ENCODE measurements around the gene DDX17.

GRCh38 chr22:38494939-38495338 lies 11.2 kb downstream of the DDX17 start:
- TF ChIP-seq, protein P1, sequence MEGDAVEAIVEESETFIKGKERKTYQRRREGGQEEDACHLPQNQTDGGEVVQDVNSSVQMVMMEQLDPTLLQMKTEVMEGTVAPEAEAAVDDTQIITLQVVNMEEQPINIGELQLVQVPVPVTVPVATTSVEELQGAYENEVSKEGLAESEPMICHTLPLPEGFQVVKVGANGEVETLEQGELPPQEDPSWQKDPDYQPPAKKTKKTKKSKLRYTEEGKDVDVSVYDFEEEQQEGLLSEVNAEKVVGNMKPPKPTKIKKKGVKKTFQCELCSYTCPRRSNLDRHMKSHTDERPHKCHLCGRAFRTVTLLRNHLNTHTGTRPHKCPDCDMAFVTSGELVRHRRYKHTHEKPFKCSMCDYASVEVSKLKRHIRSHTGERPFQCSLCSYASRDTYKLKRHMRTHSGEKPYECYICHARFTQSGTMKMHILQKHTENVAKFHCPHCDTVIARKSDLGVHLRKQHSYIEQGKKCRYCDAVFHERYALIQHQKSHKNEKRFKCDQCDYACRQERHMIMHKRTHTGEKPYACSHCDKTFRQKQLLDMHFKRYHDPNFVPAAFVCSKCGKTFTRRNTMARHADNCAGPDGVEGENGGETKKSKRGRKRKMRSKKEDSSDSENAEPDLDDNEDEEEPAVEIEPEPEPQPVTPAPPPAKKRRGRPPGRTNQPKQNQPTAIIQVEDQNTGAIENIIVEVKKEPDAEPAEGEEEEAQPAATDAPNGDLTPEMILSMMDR (IDR thresholded peaks at IDR 0.05), result no peak
- TF ChIP-seq POLR2A (IDR thresholded peaks at IDR 0.05), result no peak
- no peak for TF ChIP-seq POLR2AphosphoS5 (IDR thresholded peaks at IDR 0.05)
- no peak for TF ChIP-seq EP300 (IDR thresholded peaks at IDR 0.05)
